K562 (cell line): Measurements from ENCODE around the gene RAB4B. TPM values are rescaled to one million over a fixed set of nuclear protein-coding genes. Genes with fewer than 3 reads are reported as not detected.
A peak's percentile ranks its signal among the peaks of the same experiment; 100 is the strongest.

Experiments
- CHD4 ChIP-seq: fragments of 200-600 bp; sonication (generic); IDR thresholded peaks from 3 replicates; pipeline ENCODE4 v1.6.1; 2012; ENCODE audit warnings: low read depth, mild to moderate bottlenecking, mixed read lengths, low read length, inconsistent platforms; ENCODE audit not compliant: insufficient read depth, insufficient replicate concordance, poor library complexity, severe bottlenecking
- ETV5 ChIP-seq: sonication (generic); formaldehyde crosslinking; IDR thresholded peaks from 2 replicates; pipeline ENCODE4 v1.4.0; 2020; ENCODE audit warnings: low read depth, mild to moderate bottlenecking, missing genetic modification reagents
- HMG20A ChIP-seq: fragments of 450-650 bp; formaldehyde crosslinking; conservative IDR thresholded peaks from 2 replicates; pipeline ENCODE4 v1.4.0; 2020; ENCODE audit warnings: mild to moderate bottlenecking, mixed read lengths
- NCOA2 ChIP-seq, 2 experiments: fragments of 450-650 bp; IDR thresholded peaks; 2 replicates each; pipeline ENCODE4 v1.6.1; 2018; ENCODE audit warnings: mild to moderate bottlenecking in 2 of 2, moderate library complexity in 1 of 2; ENCODE audit not compliant: partially characterized antibody in 2 of 2
- NFE2 ChIP-seq: IDR thresholded peaks from 2 replicates; pipeline ENCODE4 v1.6.1; 2014; ENCODE audit warnings: antibody characterized with exemption, low read depth
- PML ChIP-seq: IDR thresholded peaks from 2 replicates; pipeline ENCODE4 v1.6.1; 2012; ENCODE audit warnings: low read length, inconsistent platforms
- RBM25 ChIP-seq: fragments of 200-400 bp; formaldehyde crosslinking; IDR thresholded peaks from 2 replicates; pipeline ENCODE4 v1.6.1; 2018; ENCODE audit warnings: low read length, low read depth, moderate library complexity; ENCODE audit not compliant: severe bottlenecking
- SMARCA4 ChIP-seq: fragments of 450-650 bp; IDR thresholded peaks from 2 replicates; pipeline ENCODE4 v1.6.1; 2016
- ZNF121 ChIP-seq: sonication (generic); formaldehyde crosslinking; conservative IDR thresholded peaks from 2 replicates; pipeline ENCODE4 v1.8.0; 2022; ENCODE audit warnings: missing genetic modification reagents
- polyA plus RNA-seq, 8 experiments: library from polyadenylated mRNA; depleted of rRNA in 4 of 8; stranded (reverse) in 5 of 8; unstranded in 3 of 8; fragments of >200 nt; fragmentation: Nextera tagmentation in 2 of 8; fragmentation: Illumina TruSeq in 1 of 8; extraction: Ambion mirVana in 2 of 8; extraction: Trizol in 1 of 8; gene quantifications; 2 replicates each; pipeline versions ENCODE4 v1.2.1 to v1.2.3, GENCODE V29; 2011 to 2014; ENCODE audit warnings: inconsistent platforms in 1 of 8, missing spikeins in 1 of 8
- total RNA-seq, 7 experiments: library from RNA; depleted of rRNA in 6 of 7; stranded (reverse); fragments of >200 nt in 6 of 7; fragmentation: Illumina TruSeq in 2 of 7; extraction: Trizol in 2 of 7; gene quantifications; 2 replicates each; pipeline versions ENCODE4 v1.2.1 to v1.2.3, GENCODE V29; 2011 to 2021; ENCODE audit warnings: low replicate concordance in 1 of 7
- TF ChIP-seq, protein P1 (sequence below): fragments of 250-450 bp; sonication (Bioruptor Pico); IDR thresholded peaks from 2 replicates; pipeline ENCODE4 v1.5.0; 2021; ENCODE audit warnings: mild to moderate bottlenecking, moderate library complexity
- TF ChIP-seq, protein P2 (sequence below): sonication (generic); formaldehyde crosslinking; IDR thresholded peaks from 2 replicates; pipeline ENCODE4 v1.8.1; 2023; ENCODE audit warnings: missing genetic modification reagents, mild to moderate bottlenecking, borderline replicate concordance

The RAB4B gene
- total and polyA plus RNA-seq, 9 of the 15 experiments (the other 6 are each of a cell fraction or from before 2014, with no cell fraction given): 0.28 to 20.4 (median 9.0) TPM

DNA sequence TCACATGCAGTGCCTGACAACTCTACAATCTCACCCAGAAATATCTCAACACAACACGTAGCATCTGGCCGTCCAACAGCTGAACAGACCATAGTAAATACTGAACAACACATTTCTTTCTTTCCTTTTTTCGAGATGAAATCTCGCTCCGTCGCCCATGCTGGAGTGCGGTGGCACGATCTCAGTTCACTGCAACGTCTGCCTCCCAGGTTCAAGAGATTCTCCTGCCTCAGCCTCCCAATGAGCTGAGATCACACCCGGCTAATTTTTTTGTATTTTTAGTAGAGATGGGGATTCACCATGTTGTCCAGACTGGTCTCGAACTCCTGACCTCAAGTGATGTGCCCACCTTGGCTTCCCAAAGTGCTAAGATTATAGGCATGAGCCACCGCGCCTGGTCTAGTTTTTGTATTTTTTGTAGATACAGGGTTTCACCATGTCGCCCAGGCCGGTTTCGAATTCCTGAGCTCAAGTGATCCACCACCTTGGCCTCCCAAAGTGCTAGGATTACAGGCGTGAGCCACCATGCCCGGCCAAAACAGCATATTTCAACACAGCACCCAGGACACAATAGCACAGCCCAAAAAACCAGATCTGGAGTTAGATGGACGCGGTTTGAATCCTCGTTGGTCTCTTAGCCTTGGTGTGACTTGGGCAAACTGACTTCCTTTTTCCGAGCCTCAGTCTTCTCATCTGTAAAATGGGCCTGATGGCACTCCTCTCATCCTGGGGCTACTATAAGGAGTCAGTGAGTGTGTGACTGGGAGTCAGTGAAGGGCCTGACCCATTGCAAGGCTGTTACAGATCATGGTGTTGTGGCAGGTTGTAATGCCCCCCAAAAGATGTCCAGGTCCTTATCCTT lies 49.6 kb downstream of the RAB4B start (continued):
- TF ChIP-seq NFE2 (no peak), SMARCA4 (no peak), ETV5 (CRISPR knock-in tag) (no peak), ZNF121 (no peak), CHD4 (peak; percentile 38), NCOA2 (IDR thresholded peaks at IDR 0.05; ENCODE audit: partially characterized antibody in 2 of 2) (no peak), HMG20A (CRISPR knock-in tag) (no peak), RBM25 (peak; percentile 99), PML (no peak)
- TF ChIP-seq, protein P1, sequence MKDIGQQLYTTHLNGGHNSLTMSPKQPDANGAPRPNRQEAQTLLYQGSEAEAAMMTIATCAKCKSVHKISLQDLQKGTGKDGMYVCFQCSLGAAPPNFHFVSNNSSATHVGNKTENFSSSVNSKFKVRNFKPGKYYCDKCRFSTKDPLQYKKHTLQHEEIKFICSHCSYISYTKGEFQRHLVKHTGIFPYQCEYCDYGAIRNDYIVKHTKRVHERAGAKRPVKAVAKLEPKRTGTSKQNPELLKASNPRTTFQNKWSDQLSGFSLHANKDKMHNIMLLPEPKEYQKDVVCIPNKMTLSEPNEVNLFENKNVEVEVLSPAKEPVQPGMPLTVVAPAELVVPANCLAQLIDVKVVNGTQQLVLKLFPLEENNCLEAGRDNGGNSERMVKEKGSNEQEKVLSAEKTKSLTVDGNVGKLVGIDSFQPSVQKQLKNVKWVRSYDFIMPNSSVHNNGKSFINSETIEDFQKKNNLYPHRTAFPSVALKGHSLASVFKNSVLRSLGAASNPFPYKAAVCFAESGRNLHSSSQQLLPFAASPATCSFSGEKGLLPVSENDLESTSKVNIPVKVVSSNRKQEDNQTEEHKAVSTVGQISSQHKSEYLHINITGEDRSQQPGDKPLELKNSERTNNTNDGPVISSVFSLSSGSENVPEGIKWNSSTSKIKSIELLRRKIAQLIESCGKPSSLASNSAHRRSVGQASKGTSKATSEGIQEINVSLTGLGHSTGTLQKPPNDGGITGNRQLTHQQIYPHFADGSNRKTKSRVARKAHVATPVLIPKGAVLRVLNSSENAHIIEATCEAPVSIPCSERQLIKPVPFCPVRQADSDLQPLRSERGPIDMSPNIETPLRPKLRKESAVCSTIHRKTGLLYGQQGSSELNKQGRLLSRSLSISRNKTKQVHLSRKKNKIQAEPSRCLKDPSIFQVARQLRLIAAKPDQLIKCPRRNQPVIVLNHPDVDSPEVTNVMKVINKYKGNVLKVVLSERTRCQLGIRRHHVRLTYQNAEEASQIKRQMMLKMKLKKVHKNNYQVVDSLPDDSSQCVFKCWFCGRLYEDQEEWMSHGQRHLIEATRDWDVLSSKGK: no peak
- TF ChIP-seq, protein P2, sequence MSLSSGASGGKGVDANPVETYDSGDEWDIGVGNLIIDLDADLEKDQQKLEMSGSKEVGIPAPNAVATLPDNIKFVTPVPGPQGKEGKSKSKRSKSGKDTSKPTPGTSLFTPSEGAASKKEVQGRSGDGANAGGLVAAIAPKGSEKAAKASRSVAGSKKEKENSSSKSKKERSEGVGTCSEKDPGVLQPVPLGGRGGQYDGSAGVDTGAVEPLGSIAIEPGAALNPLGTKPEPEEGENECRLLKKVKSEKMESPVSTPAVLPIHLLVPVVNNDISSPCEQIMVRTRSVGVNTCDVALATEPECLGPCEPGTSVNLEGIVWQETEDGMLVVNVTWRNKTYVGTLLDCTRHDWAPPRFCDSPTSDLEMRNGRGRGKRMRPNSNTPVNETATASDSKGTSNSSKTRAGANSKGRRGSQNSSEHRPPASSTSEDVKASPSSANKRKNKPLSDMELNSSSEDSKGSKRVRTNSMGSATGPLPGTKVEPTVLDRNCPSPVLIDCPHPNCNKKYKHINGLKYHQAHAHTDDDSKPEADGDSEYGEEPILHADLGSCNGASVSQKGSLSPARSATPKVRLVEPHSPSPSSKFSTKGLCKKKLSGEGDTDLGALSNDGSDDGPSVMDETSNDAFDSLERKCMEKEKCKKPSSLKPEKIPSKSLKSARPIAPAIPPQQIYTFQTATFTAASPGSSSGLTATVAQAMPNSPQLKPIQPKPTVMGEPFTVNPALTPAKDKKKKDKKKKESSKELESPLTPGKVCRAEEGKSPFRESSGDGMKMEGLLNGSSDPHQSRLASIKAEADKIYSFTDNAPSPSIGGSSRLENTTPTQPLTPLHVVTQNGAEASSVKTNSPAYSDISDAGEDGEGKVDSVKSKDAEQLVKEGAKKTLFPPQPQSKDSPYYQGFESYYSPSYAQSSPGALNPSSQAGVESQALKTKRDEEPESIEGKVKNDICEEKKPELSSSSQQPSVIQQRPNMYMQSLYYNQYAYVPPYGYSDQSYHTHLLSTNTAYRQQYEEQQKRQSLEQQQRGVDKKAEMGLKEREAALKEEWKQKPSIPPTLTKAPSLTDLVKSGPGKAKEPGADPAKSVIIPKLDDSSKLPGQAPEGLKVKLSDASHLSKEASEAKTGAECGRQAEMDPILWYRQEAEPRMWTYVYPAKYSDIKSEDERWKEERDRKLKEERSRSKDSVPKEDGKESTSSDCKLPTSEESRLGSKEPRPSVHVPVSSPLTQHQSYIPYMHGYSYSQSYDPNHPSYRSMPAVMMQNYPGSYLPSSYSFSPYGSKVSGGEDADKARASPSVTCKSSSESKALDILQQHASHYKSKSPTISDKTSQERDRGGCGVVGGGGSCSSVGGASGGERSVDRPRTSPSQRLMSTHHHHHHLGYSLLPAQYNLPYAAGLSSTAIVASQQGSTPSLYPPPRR (CRISPR knock-in tag): no peak
- TF ChIP-seq, all 486 proteins: peak for 16
